AG20443 (cell line): ENCODE data around the gene PCNT.

Experiments used
- DNase-seq: peaks from one replicate; pipeline ENCODE4 v3.0.0; 2012; ENCODE audit warnings: low spot score, mixed read lengths

Gene PCNT

DNA sequence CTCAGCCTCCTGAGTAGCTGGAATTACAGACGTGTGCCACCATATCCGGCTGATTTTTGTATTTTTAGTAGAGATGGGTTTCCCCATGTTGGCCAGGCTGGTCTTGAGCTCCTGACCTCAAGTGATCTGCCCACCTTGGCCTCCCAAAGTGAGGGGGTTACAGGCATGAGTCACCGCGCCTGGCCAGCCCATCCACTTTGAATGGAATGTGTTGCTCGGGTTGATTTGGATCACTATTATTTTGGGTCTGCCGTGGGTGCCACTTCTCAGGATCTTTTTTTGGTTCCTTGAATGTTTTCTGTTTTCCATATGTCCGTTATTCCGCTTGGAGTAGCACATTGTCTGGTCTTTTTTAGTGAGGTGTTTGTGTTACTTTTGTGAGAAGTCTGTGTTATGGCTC is 17.0 kb downstream of the PCNT start:
- DNase-seq = no peak

- no peak for DNase-seq
Observed at GRCh38 chr21:46344219-46344915, 20.4 kb downstream of the PCNT start.

DNA sequence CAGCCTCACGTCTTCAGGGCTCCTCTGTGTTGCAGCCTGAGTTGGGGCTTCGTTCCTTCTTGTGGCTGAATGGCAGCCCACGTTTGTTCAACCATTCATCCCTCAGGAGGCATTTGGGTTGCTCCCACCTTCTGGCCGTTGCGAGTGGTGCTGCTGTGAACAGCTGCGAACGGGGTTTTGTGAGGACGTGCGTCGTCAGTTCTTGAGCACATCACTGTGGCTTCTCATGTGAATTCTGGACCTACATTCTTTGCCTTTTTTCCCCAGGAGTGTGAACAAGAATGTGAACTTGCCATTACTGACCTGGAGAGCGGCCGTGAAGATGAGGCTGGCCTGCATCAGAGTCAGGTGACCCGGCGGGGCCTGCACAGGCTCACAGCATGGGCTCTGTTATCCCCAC is 21.9 kb downstream of the PCNT start:
- no peak for DNase-seq

- DNase-seq = no peak
Observed at GRCh38 chr21:46346296-46347202, 22.6 kb downstream of the PCNT start.

- DNase-seq = no peak
Observed at GRCh38 chr21:46347203-46347550, 23.2 kb downstream of the PCNT start.

- DNase-seq = no peak
Observed at GRCh38 chr21:46347791-46348381, 23.9 kb downstream of the PCNT start.

GRCh38 chr21:46349134-46349760 is 25.3 kb downstream of the PCNT start:
- DNase-seq = no peak

DNA sequence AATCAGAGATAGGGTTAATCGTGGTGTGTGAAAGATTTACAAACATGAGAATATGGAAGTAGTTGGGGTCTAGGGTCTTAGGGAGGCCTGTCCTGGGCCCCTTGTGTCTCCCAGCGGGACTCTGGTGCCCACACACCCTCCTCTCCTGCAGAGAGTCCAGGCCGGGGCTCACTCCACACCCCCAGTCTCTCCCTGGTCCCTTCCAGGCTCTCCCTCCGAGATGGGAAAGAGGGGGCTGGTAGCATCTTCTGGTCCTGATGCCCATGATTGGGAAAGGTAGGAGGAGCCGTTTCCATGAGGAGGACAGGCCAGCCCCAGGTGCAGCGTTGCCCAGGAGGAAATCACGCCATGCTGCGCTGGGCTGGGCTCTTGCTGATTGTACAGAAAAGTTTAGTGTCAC is 26.6 kb downstream of the PCNT start:
- DNase-seq = no peak

DNA sequence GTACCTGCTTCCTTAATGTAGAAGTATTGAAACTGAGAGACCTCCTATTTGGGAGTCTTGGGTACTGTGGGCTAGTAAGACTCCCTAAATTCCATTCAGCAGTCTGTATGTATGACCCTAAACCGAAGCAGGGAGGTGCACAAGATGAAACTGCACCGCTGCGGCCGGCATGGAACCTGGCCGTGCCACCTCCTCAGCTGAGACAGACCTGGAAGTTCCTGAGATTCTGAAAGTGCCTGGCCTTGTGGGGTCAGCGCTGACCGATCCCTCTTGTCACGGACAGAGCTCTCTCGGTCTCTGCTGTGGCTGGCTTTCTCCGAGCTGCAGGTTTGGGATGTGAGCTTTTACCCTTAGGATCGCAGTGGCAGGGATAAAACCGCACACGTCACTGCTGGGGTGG is 27.0 kb downstream of the PCNT start:
- no peak for DNase-seq

- DNase-seq = no peak
Observed at GRCh38 chr21:46351476-46352163, 27.7 kb downstream of the PCNT start.

- no peak for DNase-seq
Observed at GRCh38 chr21:46352164-46352515, 28.2 kb downstream of the PCNT start.

- DNase-seq = no peak
Observed at GRCh38 chr21:46352913-46353312, 29.0 kb downstream of the PCNT start.

DNA sequence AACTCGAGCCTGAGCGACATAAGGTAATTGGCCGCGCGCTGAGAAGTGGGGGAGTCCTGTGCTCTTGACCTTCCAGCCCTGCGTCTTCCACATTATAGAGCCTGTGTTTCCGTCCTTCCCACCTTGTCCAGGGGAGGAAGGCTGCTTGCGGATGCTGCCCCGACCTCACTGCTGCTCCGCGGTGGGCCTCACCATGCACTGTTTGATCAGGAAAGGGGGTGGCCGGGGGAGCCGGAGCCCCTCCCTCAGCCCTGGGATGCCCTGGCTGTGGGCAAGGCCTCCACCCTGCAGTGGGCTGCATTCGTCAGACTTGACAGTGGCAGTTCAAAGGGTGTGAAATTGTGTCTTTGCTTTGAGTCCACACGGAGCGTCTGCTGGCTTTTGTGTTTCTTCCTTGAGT is 30.1 kb downstream of the PCNT start:
- DNase-seq = no peak

GRCh38 chr21:46354518-46354917 is 30.6 kb downstream of the PCNT start:
- no peak for DNase-seq

DNA sequence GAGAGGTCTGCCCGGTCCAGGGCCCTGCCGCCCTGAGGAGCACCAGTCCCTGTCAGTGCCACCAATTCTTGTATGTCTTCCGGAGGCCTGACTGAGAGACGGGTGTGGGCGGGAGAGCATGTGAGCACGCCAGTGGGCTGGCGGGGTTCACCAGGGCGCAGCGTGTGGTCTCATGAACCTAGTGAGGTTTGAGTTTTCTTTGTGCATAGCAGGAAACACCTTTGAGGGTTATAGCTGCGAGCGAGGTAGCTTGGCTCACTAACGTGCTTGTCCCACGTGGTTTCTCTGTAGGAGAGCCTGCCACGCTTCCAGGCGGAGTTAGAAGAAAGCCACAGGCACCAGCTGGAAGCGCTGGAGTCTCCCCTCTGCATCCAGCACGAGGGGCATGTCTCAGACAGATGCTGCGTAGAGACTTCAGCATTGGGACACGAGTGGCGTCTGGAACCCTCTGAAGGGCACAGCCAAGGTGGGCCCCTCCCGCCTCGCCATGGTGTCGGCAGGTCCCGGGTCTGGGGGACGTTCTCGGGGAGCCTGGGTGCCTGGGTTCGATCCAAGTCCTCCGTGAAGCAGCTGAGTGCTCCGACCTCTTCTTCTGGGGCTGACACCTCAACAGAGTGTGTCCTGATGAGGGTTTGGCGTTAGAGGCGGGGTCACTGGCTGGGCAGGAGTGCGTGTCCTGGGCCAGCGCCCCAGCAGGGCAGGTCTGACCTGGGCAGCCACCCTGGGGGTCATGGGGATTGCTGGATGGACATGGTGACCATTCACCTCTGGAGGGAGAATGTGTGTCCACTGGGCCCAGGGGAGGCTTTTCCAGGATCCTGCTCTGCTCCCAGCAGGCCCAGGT is 31.4 kb downstream of the PCNT start:
- DNase-seq = no peak

GRCh38 chr21:46356005-46356338 is 32.0 kb downstream of the PCNT start:
- DNase-seq = no peak

DNA sequence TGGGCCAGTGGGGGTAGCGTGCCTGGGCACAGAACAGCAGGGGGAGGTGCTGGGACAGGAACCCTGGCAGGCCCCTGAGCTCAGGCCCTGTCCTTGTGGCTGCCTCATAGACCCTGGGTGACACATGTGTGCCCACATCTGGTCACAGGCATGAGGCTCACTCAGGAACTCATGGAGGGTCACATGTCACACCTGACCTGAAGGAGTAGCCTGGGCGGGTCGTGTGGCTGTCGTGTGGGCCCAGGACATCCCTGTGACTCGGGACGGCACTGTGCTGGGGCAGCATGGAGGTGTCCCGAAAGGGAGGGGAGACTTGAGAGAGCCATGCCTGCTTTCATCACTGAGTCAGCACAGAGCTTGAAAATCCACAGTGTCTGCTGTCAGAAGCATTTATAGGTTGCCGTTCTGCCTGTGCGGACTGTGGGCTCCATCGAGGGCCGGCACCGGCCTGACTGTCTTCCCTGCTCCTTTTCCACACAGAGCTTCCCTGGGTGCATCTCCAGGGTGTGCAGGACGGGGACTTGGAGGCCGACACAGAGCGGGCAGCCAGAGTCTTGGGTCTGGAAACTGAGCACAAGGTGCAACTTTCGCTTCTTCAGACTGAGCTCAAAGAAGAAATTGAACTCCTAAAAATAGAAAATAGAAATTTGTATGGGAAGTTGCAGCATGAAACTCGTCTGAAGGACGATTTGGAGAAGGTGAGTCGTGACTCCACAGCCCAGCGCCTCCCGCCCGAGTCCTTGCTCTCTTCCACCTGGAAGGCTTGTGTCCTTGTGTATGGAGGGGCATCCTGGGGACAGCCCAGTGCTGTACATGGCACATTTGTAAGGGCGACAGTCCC is 32.8 kb downstream of the PCNT start:
- DNase-seq = no peak

DNA sequence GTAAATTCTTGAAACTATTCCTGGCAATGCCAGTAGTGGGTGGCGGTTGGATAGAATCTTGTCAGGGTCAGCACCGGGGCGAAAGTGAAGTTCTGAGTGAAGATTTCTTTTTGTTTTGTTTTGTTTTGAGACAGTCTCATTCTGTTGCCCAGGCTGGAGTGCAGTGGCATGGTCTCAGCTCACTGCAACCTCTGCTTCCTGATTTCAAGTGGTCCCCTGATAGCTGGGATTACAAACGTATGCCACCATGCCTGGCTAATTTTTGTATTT is 33.3 kb downstream of the PCNT start:
- no peak for DNase-seq

DNA sequence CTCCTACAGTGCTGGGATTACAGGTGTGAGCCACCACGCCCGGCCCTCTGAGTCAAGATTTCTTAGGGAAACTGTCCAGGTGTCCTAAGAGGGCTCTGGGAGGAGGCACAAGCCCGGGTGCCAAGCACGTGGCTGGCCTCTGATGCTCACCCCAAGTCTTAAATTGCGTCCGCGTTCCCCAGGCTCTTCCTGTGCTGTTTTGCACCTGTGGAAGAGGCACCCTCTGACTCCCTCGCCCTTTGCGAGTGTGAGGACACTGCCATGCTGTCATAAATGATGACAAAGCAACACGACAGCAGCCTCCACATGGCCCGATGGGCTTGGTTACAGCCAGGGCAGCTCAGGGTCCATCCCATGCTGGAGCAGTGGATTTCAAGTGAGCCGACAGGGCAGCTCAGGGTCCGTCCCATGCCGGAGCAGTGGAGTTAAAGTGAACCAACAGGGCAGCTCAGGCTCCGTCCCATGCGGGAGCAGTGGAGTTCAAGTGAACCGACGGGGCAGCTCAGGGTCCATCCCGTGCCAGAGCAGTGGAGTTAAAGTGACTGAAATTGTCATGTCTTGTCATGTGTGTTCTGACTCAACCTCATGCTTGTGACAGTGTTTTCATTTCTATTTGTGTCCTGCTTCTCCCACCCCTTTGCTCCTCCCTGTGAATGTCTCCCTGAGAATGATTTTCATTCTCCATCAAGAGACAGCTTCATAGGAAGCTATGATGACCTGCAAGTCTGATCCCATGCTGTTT is 33.9 kb downstream of the PCNT start:
- DNase-seq = no peak

DNA sequence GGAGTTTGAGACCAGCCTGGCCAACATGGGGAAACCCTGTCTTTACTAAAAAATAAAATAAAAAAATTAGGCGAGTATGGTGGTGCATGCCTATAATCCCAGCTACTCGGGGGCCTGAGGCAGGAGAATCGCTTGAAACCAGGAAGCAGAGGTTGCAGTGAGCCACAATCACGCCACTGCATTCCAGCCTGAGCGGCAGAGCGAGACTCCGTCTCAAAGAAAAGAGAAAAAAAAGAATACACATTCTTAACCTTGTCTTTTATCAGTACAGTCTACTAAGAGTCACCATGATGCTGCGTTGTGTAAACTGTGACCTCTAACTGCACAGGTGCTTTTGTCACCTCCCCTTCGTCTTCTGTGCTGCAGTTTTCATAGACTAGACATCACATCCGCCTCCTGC is 37.2 kb downstream of the PCNT start:
- no peak for DNase-seq
